Urothelium cell line (cell line): Measurements from ENCODE around the gene P2RY2.
"Not testable (repeated sequence)": the region's sequence is repeated elsewhere in the genome, so short reads cannot be mapped to it uniquely, and the experiment has no call there.

Experiments used
- DNase-seq: peaks from one replicate; pipeline ENCODE4 v3.0.0; 2011; ENCODE audit warnings: low spot score, mixed read lengths
- FAIRE-seq: peaks from 2 replicates; lab custom pipeline; 2011; peaks lifted over from hg19 to GRCh38; lab: Jason Lieb, UNC

P2RY2 gene

GRCh38 chr11:73226297-73227006 is 8.4 kb downstream of the P2RY2 start:
- no peak for FAIRE-seq

GRCh38 chr11:73227571-73228211 is 9.6 kb downstream of the P2RY2 start:
- FAIRE-seq (no peak), DNase-seq (no peak)

More at GRCh38 chr11:73226297-73227006, 8.4 kb downstream of the P2RY2 start:
- DNase-seq, result no peak

GRCh38 chr11:73228268-73229134 is 10.4 kb downstream of the P2RY2 start:
- FAIRE-seq (no peak), DNase-seq (no peak)

GRCh38 chr11:73229321-73229895 is 11.3 kb downstream of the P2RY2 start:
- FAIRE-seq, result no peak
- DNase-seq, result no peak

GRCh38 chr11:73229896-73230875 is 12.1 kb downstream of the P2RY2 start:
- DNase-seq (no peak), FAIRE-seq (no peak)

- no peak for FAIRE-seq
- DNase-seq, result no peak
These were observed 12.8 kb downstream of the P2RY2 start for GRCh38 chr11:73230931-73231330.

GRCh38 chr11:73232487-73232886 is 14.4 kb downstream of the P2RY2 start:
- DNase-seq, FAIRE-seq: not testable (repeated sequence)

GRCh38 chr11:73233211-73233610 is 15.1 kb downstream of the P2RY2 start:
- FAIRE-seq (no peak), DNase-seq (no peak)

- no peak for DNase-seq
These were observed 15.8 kb downstream of the P2RY2 start for GRCh38 chr11:73233692-73234470.

GRCh38 chr11:73234471-73235181 is 16.5 kb downstream of the P2RY2 start:
- no peak for DNase-seq
- FAIRE-seq, result no peak

More at GRCh38 chr11:73233692-73234470, 15.8 kb downstream of the P2RY2 start:
- FAIRE-seq, result no peak

- DNase-seq (no peak), FAIRE-seq (no peak)
These were observed 17.2 kb downstream of the P2RY2 start for GRCh38 chr11:73235236-73235786.

- DNase-seq (no peak), FAIRE-seq (no peak)
These were observed 18.2 kb downstream of the P2RY2 start for GRCh38 chr11:73236205-73236765.

GRCh38 chr11:73236854-73237253 is 18.8 kb downstream of the P2RY2 start:
- DNase-seq, result no peak

GRCh38 chr11:73237471-73238290 is 19.6 kb downstream of the P2RY2 start:
- DNase-seq (no peak), FAIRE-seq (peak; percentile 61)

More at GRCh38 chr11:73236854-73237253, 18.8 kb downstream of the P2RY2 start:
- no peak for FAIRE-seq

GRCh38 chr11:73239111-73239521 is 21.0 kb downstream of the P2RY2 start:
- DNase-seq (no peak), FAIRE-seq (no peak)

GRCh38 chr11:73239571-73240189 is 21.6 kb downstream of the P2RY2 start:
- FAIRE-seq, result no peak
- DNase-seq, result no peak
